AG09309 (cell line): Measurements from ENCODE around the gene ZNF227.
A peak's percentile ranks its signal among the peaks of the same experiment; 100 is the strongest.
"Not testable (repeated sequence)": the region's sequence is repeated elsewhere in the genome, so short reads cannot be mapped to it uniquely, and the experiment has no call there.

Experiments used
- DNase-seq: peaks from one replicate; pipeline ENCODE4 v3.0.0-alpha.2; 2010; ENCODE audit warnings: low read depth
- H3K4me3 ChIP-seq: 2 replicates; pipeline ENCODE4 v1.5.1; 2011; ENCODE audit warnings: mild to moderate bottlenecking, low read depth, low read length, moderate library complexity; ENCODE audit not compliant: control insufficient read depth
- TF ChIP-seq, protein P1 (sequence below): IDR thresholded peaks from 2 replicates; pipeline ENCODE4 v1.5.1; 2011; ENCODE audit warnings: mild to moderate bottlenecking, low read depth, low read length, inconsistent platforms; ENCODE audit not compliant: insufficient read depth, control insufficient read depth; ENCODE audit errors: missing control alignments

The ZNF227 gene

DNA sequence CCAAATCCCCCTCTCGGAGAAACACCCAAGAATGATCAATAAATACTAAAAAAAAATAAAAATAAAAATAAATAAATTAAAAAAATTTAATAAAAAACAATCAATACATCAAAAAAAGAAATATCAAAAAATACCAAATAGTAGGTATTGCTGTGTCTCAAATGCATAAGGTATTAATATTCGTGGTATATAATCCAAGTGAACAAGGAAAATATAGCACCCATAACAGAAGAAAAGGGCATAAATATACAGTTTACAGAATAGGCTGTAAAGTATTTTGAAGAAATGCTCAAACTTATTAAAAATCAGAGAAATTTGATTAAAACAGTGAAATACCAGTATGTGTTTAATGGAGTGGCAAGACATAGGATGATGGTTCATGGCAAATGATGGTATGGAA lies 7.6 kb upstream of the ZNF227 start:
- H3K4me3 ChIP-seq = no peak overlapping the region
- no peak for DNase-seq
- TF ChIP-seq, protein P1, sequence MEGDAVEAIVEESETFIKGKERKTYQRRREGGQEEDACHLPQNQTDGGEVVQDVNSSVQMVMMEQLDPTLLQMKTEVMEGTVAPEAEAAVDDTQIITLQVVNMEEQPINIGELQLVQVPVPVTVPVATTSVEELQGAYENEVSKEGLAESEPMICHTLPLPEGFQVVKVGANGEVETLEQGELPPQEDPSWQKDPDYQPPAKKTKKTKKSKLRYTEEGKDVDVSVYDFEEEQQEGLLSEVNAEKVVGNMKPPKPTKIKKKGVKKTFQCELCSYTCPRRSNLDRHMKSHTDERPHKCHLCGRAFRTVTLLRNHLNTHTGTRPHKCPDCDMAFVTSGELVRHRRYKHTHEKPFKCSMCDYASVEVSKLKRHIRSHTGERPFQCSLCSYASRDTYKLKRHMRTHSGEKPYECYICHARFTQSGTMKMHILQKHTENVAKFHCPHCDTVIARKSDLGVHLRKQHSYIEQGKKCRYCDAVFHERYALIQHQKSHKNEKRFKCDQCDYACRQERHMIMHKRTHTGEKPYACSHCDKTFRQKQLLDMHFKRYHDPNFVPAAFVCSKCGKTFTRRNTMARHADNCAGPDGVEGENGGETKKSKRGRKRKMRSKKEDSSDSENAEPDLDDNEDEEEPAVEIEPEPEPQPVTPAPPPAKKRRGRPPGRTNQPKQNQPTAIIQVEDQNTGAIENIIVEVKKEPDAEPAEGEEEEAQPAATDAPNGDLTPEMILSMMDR = no peak

DNA sequence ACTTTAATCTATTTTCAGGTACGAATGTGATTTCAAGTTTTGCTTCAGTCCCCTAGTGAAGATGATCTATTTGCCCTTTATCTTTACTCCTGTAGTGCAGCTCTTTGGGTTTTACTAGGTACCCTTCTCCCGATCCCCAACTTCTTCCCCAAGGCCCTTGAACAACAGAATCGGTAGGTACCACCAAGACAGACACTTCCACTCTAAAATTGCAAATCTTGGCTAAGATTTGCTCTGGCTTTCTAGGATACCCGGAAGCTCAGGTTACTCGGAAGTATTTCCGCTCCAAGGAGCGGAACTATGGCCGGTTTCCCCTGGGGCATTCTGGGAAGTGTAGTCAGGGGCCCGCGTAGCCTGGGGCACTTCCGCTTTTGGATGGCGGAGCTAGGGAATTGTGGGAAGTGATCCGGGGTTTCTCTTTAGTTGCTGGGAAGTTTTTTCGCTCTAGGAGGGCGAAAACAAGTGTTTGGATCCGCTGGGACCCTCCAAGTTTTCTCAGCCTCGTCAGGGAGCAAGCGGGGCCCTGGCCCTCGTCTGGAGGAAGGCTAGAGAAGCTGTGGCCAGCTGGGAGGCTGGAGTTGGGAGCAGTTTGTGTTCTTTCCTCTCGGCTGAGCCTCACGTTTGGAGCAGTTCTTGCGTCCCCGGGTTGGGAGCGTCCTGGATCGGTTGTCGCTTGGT lies 5.1 kb upstream of the ZNF227 start:
- TF ChIP-seq, protein P1 = no peak
- H3K4me3 ChIP-seq = peak overlapping the region; percentile 79
- peak; percentile 43 for DNase-seq

DNA sequence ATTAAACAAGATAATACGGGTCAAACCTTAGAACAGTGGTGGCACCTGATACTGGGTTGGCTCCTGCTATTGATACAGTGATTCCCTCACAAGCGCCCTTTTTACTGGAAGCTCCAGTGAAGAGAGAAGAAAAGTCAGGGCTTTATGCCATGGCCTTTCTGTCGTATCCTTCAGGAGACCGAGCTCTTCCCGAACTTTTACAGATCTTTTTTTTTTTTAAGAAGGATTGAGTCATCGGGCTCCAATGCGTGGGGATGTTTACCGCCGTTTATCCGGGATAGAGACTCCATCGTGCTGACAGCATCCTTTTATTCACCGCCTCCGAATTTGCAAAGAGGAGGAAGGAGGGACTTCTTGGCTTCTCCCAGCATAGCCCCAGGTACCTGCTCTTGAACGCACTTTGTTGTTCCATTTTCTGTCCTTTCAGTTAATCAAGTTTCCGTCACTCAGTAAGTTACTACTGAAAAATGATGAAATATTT lies 574 bp downstream of the ZNF227 start:
- TF ChIP-seq, protein P1 = no peak
- DNase-seq = no peak
- peak overlapping the region; percentile 86 for H3K4me3 ChIP-seq

DNA sequence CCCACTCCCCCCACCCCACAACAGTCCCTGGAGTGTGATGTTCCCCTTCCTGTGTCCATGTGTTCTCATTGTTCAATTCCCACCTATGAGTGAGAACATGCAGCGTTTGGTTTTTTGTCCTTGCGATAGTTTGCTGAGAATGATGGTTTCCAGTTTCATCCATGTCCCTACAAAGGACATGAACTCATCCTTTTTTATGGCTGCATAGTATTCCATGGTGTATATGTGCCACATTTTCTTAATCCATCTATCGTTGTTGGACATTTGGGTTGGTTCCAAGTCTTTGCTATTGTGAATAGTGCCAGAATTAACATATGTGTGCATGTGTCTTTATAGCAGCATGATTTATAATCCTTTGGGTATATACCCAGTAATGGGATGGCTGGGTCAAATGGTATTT lies 7.6 kb downstream of the ZNF227 start:
- not testable (repeated sequence) for H3K4me3 ChIP-seq, DNase-seq

DNA sequence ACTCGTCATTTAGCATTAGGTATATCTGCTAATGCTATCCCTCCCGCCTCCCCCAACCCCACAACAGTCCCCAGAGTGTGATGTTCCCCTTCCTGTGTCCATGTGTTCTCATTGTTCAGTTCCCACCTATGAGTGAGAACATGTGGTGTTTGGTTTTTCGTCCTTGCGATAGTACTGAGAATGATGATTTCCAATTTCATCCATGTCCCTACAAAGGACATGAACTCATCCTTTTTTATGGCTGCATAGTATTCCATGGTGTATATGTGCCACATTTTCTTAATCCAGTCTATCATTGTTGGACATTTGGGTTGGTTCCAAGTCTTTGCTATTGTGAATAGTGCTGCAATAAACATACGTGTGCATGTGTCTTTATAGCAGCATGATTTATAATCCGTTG lies 8.4 kb downstream of the ZNF227 start:
- H3K4me3 ChIP-seq, DNase-seq: not testable (repeated sequence)

DNA sequence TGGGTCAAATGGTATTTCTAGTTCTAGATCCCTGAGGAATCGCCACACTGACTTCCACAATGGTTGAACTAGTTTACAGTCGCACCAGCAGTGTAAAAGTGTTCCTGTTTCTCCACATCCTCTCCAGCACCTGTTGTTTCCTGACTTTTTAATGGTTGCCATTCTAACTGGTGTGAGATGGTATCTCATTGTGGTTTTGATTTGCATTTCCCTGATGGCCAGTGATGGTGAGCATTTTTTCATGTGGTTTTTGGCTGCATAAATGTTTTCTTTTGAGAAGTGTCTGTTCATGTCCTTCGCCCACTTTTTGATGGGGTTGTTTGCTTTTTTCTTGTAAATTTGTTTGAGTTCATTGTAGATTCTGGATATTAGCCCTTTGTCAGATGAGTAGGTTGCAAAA lies 9.0 kb downstream of the ZNF227 start:
- H3K4me3 ChIP-seq, DNase-seq: not testable (repeated sequence)

DNA sequence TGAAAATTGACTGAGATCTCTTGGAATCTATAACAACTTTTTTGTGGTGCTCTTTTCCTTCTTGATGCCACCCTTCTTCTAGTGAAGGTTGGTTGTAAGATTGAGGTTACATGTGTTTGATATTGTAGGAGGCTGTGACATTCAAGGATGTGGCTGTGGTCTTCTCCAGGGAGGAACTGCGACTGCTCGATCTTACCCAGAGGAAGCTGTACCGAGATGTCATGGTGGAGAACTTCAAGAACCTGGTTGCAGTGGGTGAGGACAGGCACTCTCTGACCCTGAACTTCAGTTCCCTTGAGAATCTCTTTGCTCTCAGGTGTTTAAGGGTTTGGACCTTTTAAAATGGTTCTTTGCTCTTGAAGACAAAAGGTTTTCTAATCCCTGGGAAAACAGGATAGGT lies 16.0 kb downstream of the ZNF227 start:
- DNase-seq = no peak
- no peak overlapping the region for H3K4me3 ChIP-seq
- TF ChIP-seq, protein P1 = no peak

DNA sequence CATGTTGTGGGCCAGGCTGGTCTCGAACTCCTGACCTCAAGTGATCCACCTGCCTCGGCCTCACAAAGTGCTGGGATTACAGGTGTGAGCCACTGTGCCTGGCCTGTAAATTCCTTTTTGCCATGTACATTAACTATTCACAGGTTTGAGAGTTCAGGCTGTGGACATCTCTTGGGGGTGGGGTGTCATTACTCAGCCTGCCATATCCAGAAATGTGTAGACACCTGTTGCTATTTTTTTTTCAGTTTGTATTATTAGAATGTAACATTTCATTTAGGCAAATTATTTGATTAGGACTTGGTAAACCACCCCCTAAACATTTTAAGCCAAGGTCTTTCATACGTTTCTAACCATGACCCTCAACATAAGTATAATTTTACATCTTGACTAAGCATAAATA lies 20.5 kb downstream of the ZNF227 start:
- no peak for DNase-seq
- no peak overlapping the region for H3K4me3 ChIP-seq
- TF ChIP-seq, protein P1 = no peak
